Measurements from ENCODE around the gene SNX24. TPM values are rescaled to one million over a fixed set of nuclear protein-coding genes. Genes with fewer than 3 reads are reported as not detected.

SNX24 gene
- total RNA-seq, 1 donor from 2014 or later: 21.0 TPM

GRCh38 chr5:123007182-123007581 lies 161.8 kb downstream of the SNX24 start:
- no peak for TF ChIP-seq CTCF (IDR thresholded peaks at IDR 0.05)
- no peak for TF ChIP-seq EZH2phosphoT487 (IDR thresholded peaks at IDR 0.05)
- TF ChIP-seq EZH2 (IDR thresholded peaks at IDR 0.05): no peak
- peaks cover 4% of the 10 kb centered on the region for H3K36me3 Mint-ChIP-seq
- H3K9ac ChIP-seq: no peak overlapping the region
- no peaks in the 10 kb centered on the region for H3F3A ChIP-seq (ENCODE audit: low read depth)
- peak; percentile 15 for DNase-seq (ENCODE audit: low spot score)
- H3K27me3 ChIP-seq: no peaks in the 10 kb centered on the region
- H3K9me3 Mint-ChIP-seq: no peaks in the 10 kb centered on the region
- no peak overlapping the region for H3K4me2 ChIP-seq
- no peak overlapping the region for H3K27ac ChIP-seq
- H3K4me3 ChIP-seq: no peak overlapping the region
- H3K36me3 ChIP-seq: no peaks in the 10 kb centered on the region
- no peaks in the 10 kb centered on the region for H3K4me1 ChIP-seq
- H3K4me3 Mint-ChIP-seq: no peak overlapping the region
- H2AFZ ChIP-seq (replicated peaks): no peak overlapping the region
- H4K20me1 ChIP-seq (ENCODE audit: low read depth): no peaks in the 10 kb centered on the region
- H3K9me3 ChIP-seq (ENCODE audit: low read depth): no peaks in the 10 kb centered on the region
- peaks cover 2% of the 10 kb centered on the region for H3K27me3 Mint-ChIP-seq (ENCODE audit: insufficient read depth, low read depth)
- H3K27ac Mint-ChIP-seq: no peak overlapping the region
- no peaks in the 10 kb centered on the region for H3K79me2 ChIP-seq (ENCODE audit: low read depth)
- peaks cover 8% of the 10 kb centered on the region for H3K4me1 Mint-ChIP-seq

GRCh38 chr5:123007754-123008153 lies 162.3 kb downstream of the SNX24 start:
- Histone ChIP-seq H4K20me1 (ENCODE audit: low read depth) (no peaks in the 10 kb centered on the region), H3K79me2 (ENCODE audit: low read depth) (no peaks in the 10 kb centered on the region), H3K36me3 (no peaks in the 10 kb centered on the region), H3F3A (ENCODE audit: low read depth) (no peaks in the 10 kb centered on the region), H3K9ac (no peak overlapping the region), H3K4me1 (no peaks in the 10 kb centered on the region), H3K9me3 (ENCODE audit: low read depth) (no peaks in the 10 kb centered on the region), H2AFZ (replicated peaks) (no peak overlapping the region), H3K27ac (no peak overlapping the region), H3K4me2 (no peak overlapping the region), H3K4me3 (no peak overlapping the region), H3K27me3 (no peaks in the 10 kb centered on the region)
- TF ChIP-seq CTCF (IDR thresholded peaks at IDR 0.05): no peak
- no peak for TF ChIP-seq EZH2phosphoT487 (IDR thresholded peaks at IDR 0.05)
- TF ChIP-seq EZH2 (IDR thresholded peaks at IDR 0.05): no peak
- DNase-seq (ENCODE audit: low spot score): no peak
- Mint-ChIP-seq H3K36me3 (peaks cover 4% of the 10 kb centered on the region), H3K9me3 (no peaks in the 10 kb centered on the region), H3K27me3 (ENCODE audit: insufficient read depth, low read depth) (peaks cover under 1% of the 10 kb centered on the region), H3K4me3 (no peak overlapping the region), H3K4me1 (peaks cover 8% of the 10 kb centered on the region), H3K27ac (no peak overlapping the region)

GRCh38 chr5:123012321-123012720 lies 166.9 kb downstream of the SNX24 start:
- Histone ChIP-seq H3K27me3 (no peaks in the 10 kb centered on the region), H3K79me2 (ENCODE audit: low read depth) (no peaks in the 10 kb centered on the region), H2AFZ (replicated peaks) (no peak overlapping the region), H3K27ac (no peak overlapping the region), H3K4me1 (no peaks in the 10 kb centered on the region), H3K36me3 (no peaks in the 10 kb centered on the region), H3F3A (ENCODE audit: low read depth) (no peaks in the 10 kb centered on the region), H3K4me3 (no peak overlapping the region), H3K4me2 (no peak overlapping the region), H3K9ac (no peak overlapping the region), H3K9me3 (ENCODE audit: low read depth) (no peaks in the 10 kb centered on the region), H4K20me1 (ENCODE audit: low read depth) (no peaks in the 10 kb centered on the region)
- no peak for DNase-seq (ENCODE audit: low spot score)
- peaks cover 2% of the 10 kb centered on the region for H3K36me3 Mint-ChIP-seq
- no peaks in the 10 kb centered on the region for H3K27me3 Mint-ChIP-seq (ENCODE audit: insufficient read depth, low read depth)
- H3K4me3 Mint-ChIP-seq: no peak overlapping the region
- peaks cover 6% of the 10 kb centered on the region for H3K4me1 Mint-ChIP-seq
- TF ChIP-seq CTCF (IDR thresholded peaks at IDR 0.05): no peak
- no peak for TF ChIP-seq EZH2 (IDR thresholded peaks at IDR 0.05)
- no peak for TF ChIP-seq EZH2phosphoT487 (IDR thresholded peaks at IDR 0.05)
- H3K9me3 Mint-ChIP-seq: peaks cover 2% of the 10 kb centered on the region
- no peak overlapping the region for H3K27ac Mint-ChIP-seq

Data from neural progenitor cell (in vitro differentiated cells).